DND-41 (cell line): ENCODE results near the gene TMEM135.

ENCODE experiments used
- ATAC-seq: fragments of 200-7000 bp; cut with Tn5 transposase; 3 replicates; pipeline ENCODE4 v1.9.1; 2021; ENCODE audit warnings: low read depth; ENCODE audit not compliant: insufficient read depth
- DNase-seq: peaks from one replicate; pipeline ENCODE4 v3.0.0-alpha.2; 2020
- H2AFZ ChIP-seq: 2 replicates; pipeline ENCODE4 v1.6.0; 2012; ENCODE audit warnings: low read depth, low read length
- H3K27ac ChIP-seq: 2 replicates; pipeline ENCODE4 v1.5.1; 2012; ENCODE audit warnings: low read length, inconsistent platforms
- H3K27me3 ChIP-seq: fragments of 200-600 bp; sonication (generic); 2 replicates; pipeline ENCODE4 v1.6.0; 2012; ENCODE audit warnings: low read length, mild to moderate bottlenecking, inconsistent platforms; ENCODE audit not compliant: insufficient read depth, poor library complexity
- H3K36me3 ChIP-seq: 2 replicates; pipeline ENCODE4 v1.5.1; 2012; ENCODE audit warnings: low read length, inconsistent platforms; ENCODE audit not compliant: insufficient read depth
- H3K4me1 ChIP-seq: 2 replicates; pipeline ENCODE4 v1.5.1; 2012; ENCODE audit warnings: mild to moderate bottlenecking, low read length; ENCODE audit not compliant: insufficient read depth
- H3K4me2 ChIP-seq: 2 replicates; pipeline ENCODE4 v1.6.0; 2012; ENCODE audit warnings: mild to moderate bottlenecking, moderate library complexity, low read length, inconsistent platforms; ENCODE audit not compliant: insufficient read depth
- H3K4me3 ChIP-seq, 2 experiments: fragments of 200-600 bp in 1 of 2; shearing (Covaris generic) in 1 of 2; 2 replicates each; pipeline ENCODE4 v1.5.1; 2012 to 2016; ENCODE audit warnings: inconsistent platforms in 2 of 2, low read length in 2 of 2, mild to moderate bottlenecking in 2 of 2, low read depth in 1 of 2, moderate library complexity in 1 of 2
- H3K79me2 ChIP-seq: 2 replicates; pipeline ENCODE4 v1.6.0; 2012; ENCODE audit warnings: low read length, inconsistent platforms; ENCODE audit not compliant: insufficient read depth
- H3K9ac ChIP-seq: 2 replicates; pipeline ENCODE4 v1.6.0; 2012; ENCODE audit warnings: low read depth, mild to moderate bottlenecking, inconsistent platforms, low read length, moderate library complexity
- H3K9me3 ChIP-seq: 2 replicates; pipeline ENCODE4 v1.5.1; 2012; ENCODE audit warnings: low read length, moderate library complexity, mild to moderate bottlenecking, inconsistent platforms; ENCODE audit not compliant: insufficient read depth, severe bottlenecking
- H4K20me1 ChIP-seq: 2 replicates; pipeline ENCODE4 v1.6.0; 2012; ENCODE audit warnings: low read length; ENCODE audit not compliant: insufficient read depth
- EZH2 ChIP-seq: IDR thresholded peaks from 3 replicates; pipeline ENCODE4 v1.6.1; 2012; ENCODE audit warnings: borderline replicate concordance, low read depth, mild to moderate bottlenecking, moderate library complexity, low read length, inconsistent platforms; ENCODE audit not compliant: severe bottlenecking
- TF ChIP-seq, protein P1 (sequence below): IDR thresholded peaks from 2 replicates; pipeline ENCODE4 v1.5.1; 2012; ENCODE audit warnings: borderline replicate concordance, low read length, moderate library complexity, mild to moderate bottlenecking; ENCODE audit not compliant: poor library complexity, severe bottlenecking; ENCODE audit errors: extremely low read depth

TMEM135 gene

DNA sequence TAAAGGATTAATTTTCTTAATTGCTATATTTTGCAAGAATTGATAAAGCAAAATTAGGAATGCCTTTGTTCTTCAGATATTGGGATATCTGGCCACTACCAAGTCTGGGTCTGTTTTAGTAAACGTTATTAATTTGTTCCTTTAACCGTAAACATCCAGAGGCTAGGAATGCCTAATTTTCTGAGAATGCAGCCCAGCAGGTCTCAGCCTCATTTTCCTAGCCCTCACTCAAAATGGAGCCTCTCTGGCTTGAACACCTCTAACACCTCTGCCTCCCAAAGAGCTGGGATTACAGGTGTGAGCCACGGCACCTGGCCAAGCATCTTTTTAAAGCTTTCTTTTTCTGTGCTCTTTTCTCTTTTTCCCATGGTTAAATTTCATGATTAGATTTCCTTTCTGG is 18.4 kb downstream of the TMEM135 start:
- no peak overlapping the region for H3K4me3 ChIP-seq

DNA sequence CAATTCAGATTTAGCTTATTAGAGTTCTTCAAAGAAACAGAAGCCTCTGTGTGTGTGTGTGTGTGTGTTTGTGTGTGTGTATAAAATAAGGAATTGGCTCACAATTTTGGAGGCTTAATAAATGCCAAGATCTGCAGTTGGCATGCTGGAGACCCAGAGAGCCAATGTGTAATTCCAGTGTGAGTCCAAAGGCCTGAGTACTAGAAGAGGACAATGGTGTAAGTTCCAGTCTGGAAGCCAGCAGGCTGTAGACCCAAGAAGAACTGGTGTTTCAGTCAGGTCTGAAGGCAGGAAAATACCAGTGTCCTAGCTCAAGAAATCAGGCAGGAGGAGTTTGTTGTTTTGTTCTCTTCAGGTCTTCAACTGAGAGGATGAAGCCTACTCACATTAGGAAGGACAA is 20.0 kb downstream of the TMEM135 start:
- no peaks in the 10 kb centered on the region; the same call in 1 of the 2 replicates for H4K20me1 ChIP-seq
- peaks cover 34% of the 10 kb centered on the region for H3K79me2 ChIP-seq
- no peak overlapping the region for H3K27ac ChIP-seq
- TF ChIP-seq, protein P1, sequence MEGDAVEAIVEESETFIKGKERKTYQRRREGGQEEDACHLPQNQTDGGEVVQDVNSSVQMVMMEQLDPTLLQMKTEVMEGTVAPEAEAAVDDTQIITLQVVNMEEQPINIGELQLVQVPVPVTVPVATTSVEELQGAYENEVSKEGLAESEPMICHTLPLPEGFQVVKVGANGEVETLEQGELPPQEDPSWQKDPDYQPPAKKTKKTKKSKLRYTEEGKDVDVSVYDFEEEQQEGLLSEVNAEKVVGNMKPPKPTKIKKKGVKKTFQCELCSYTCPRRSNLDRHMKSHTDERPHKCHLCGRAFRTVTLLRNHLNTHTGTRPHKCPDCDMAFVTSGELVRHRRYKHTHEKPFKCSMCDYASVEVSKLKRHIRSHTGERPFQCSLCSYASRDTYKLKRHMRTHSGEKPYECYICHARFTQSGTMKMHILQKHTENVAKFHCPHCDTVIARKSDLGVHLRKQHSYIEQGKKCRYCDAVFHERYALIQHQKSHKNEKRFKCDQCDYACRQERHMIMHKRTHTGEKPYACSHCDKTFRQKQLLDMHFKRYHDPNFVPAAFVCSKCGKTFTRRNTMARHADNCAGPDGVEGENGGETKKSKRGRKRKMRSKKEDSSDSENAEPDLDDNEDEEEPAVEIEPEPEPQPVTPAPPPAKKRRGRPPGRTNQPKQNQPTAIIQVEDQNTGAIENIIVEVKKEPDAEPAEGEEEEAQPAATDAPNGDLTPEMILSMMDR: no peak
- no peak for TF ChIP-seq EZH2
- no peak overlapping the region for H3K4me2 ChIP-seq
- no peaks in the 10 kb centered on the region for H3K4me1 ChIP-seq
- no peaks in the 10 kb centered on the region for H3K9me3 ChIP-seq
- no peak overlapping the region for H3K4me3 ChIP-seq
- ATAC-seq (no peak), DNase-seq (no peak)
- no peaks in the 10 kb centered on the region for H3K36me3 ChIP-seq
- no peak overlapping the region for H2AFZ ChIP-seq
- H3K27me3 ChIP-seq: no peaks in the 10 kb centered on the region
- no peak overlapping the region for H3K9ac ChIP-seq

More for the DNA sequence above, 18.4 kb downstream of the TMEM135 start:
- ATAC-seq: no peak
- H3K4me1 ChIP-seq: no peaks in the 10 kb centered on the region
- H3K79me2 ChIP-seq: peaks cover 24% of the 10 kb centered on the region
- no peak overlapping the region for H3K9ac ChIP-seq
- no peak overlapping the region for H3K4me2 ChIP-seq
- TF ChIP-seq EZH2: no peak
- TF ChIP-seq, protein P1: no peak
- H3K9me3 ChIP-seq: no peaks in the 10 kb centered on the region
- H2AFZ ChIP-seq: no peak overlapping the region
- no peak overlapping the region for H3K27ac ChIP-seq
- no peaks in the 10 kb centered on the region for H3K36me3 ChIP-seq
- no peaks in the 10 kb centered on the region for H3K27me3 ChIP-seq
- no peak for DNase-seq
- H4K20me1 ChIP-seq: no peaks in the 10 kb centered on the region; the same call in 1 of the 2 replicates

DNA sequence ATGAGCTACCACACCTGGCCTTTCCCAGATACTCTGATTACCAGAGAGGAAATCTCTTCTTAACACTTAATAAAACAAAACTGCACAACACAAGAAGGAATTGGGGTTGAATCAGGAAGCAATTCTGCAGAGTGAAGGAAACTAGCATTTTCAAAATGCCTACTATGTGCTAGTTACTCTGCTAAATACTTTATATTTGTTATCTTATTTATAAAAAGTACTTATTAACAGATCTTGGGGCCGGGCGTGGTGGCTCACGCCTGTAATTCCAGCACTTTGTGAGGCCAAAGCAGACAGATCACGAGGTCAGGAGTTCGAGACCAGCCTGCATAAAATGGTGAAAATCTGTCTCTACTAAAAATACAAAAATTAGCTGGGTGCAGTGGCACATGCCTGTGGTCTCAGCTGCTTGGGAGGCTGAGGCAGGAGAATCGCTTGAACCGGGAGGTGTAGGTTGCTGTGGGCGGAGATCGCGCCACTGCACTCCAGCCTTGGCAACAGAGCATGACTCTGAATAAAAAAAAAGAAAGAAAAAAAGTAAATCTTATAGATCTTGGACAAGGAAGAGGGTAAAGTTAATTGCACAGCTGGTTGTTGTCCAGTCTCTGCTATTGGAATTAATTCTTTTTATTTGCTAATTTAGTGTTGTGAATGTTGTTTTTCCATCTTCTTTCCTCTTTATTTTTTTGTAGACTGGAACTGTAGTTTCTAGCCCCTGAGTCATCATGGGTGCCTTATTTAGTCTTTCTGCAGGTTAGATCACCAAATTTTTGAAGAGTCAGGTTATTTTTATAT is 22.1 kb downstream of the TMEM135 start:
- no peaks in the 10 kb centered on the region for H3K27me3 ChIP-seq
- no peaks in the 10 kb centered on the region for H3K36me3 ChIP-seq
- no peak overlapping the region for H3K4me2 ChIP-seq
- no peak overlapping the region for H3K9ac ChIP-seq
- no peak overlapping the region for H2AFZ ChIP-seq
- no peaks in the 10 kb centered on the region for H3K4me1 ChIP-seq
- ATAC-seq (no peak), DNase-seq (no peak)
- H3K27ac ChIP-seq: no peak overlapping the region
- H4K20me1 ChIP-seq: no peaks in the 10 kb centered on the region; the same call in 1 of the 2 replicates
- H3K9me3 ChIP-seq: no peaks in the 10 kb centered on the region
- H3K79me2 ChIP-seq: peaks cover 46% of the 10 kb centered on the region
- H3K4me3 ChIP-seq: no peak overlapping the region
- TF ChIP-seq EZH2: no peak
- TF ChIP-seq, protein P1: no peak
